HEK293 (cell line): ENCODE measurements around the gene GALNTL6.

Source experiments
- GLI2 ChIP-seq: fragments of 450-650 bp; formaldehyde crosslinking; IDR thresholded peaks from 2 replicates; pipeline ENCODE4; 2017; ENCODE audit warnings: missing biosample characterization, missing genetic modification characterization, low read depth, borderline replicate concordance
- PBX3 ChIP-seq: sonication (generic); formaldehyde crosslinking; IDR thresholded peaks from 2 replicates; pipeline ENCODE4 v1.8.1; 2022; ENCODE audit warnings: mild to moderate bottlenecking, moderate library complexity, missing genetic modification reagents
- PRDM1 ChIP-seq: fragments of 450-650 bp; formaldehyde crosslinking; IDR thresholded peaks from 2 replicates; pipeline ENCODE4; 2016; ENCODE audit warnings: missing biosample characterization, missing genetic modification characterization
- ZBTB17 ChIP-seq: fragments of 450-650 bp; formaldehyde crosslinking; IDR thresholded peaks from 2 replicates; pipeline ENCODE4 v1.5.1; 2016; ENCODE audit warnings: missing biosample characterization, missing genetic modification characterization
- ZNF133 ChIP-seq: fragments of 450-650 bp; formaldehyde crosslinking; IDR thresholded peaks from 2 replicates; pipeline ENCODE4 v1.5.1; 2016; ENCODE audit warnings: missing biosample characterization, missing genetic modification characterization
- ZNF146 ChIP-seq: fragments of 450-650 bp; formaldehyde crosslinking; IDR thresholded peaks from 2 replicates; pipeline ENCODE4 v1.5.1; 2016; ENCODE audit warnings: missing biosample characterization, missing genetic modification characterization
- ZNF596 ChIP-seq: fragments of 450-650 bp; IDR thresholded peaks from 2 replicates; pipeline ENCODE4 v1.5.0; 2018; ENCODE audit warnings: missing biosample characterization, mild to moderate bottlenecking, missing genetic modification characterization, moderate library complexity
- ZNF610 ChIP-seq: fragments of 450-650 bp; formaldehyde crosslinking; IDR thresholded peaks from 2 replicates; pipeline ENCODE4 v1.5.1; 2016; ENCODE audit warnings: missing biosample characterization, missing genetic modification characterization, borderline replicate concordance
- ZNF677 ChIP-seq: fragments of 450-650 bp; IDR thresholded peaks from 2 replicates; pipeline ENCODE4 v1.5.0; 2018; ENCODE audit warnings: missing biosample characterization, mild to moderate bottlenecking, missing genetic modification characterization, moderate library complexity
- ZNF777 ChIP-seq: fragments of 450-650 bp; formaldehyde crosslinking; IDR thresholded peaks from 2 replicates; pipeline ENCODE4 v1.5.1; 2017; ENCODE audit warnings: missing biosample characterization, missing genetic modification characterization, borderline replicate concordance
- ZSCAN16 ChIP-seq: fragments of 450-650 bp; formaldehyde crosslinking; IDR thresholded peaks from 2 replicates; pipeline ENCODE4 v1.5.1; 2016; ENCODE audit warnings: missing biosample characterization, missing genetic modification characterization
- TF ChIP-seq, protein P1 (sequence below): fragments of 450-650 bp; formaldehyde crosslinking; IDR thresholded peaks from 2 replicates; pipeline ENCODE4 v1.5.1; 2016; ENCODE audit warnings: missing biosample characterization, missing genetic modification characterization
- TF ChIP-seq, protein P2 (sequence below): fragments of 450-650 bp; IDR thresholded peaks from 2 replicates; pipeline ENCODE4 v1.5.1; 2018; ENCODE audit warnings: missing biosample characterization, missing genetic modification characterization

DNA sequence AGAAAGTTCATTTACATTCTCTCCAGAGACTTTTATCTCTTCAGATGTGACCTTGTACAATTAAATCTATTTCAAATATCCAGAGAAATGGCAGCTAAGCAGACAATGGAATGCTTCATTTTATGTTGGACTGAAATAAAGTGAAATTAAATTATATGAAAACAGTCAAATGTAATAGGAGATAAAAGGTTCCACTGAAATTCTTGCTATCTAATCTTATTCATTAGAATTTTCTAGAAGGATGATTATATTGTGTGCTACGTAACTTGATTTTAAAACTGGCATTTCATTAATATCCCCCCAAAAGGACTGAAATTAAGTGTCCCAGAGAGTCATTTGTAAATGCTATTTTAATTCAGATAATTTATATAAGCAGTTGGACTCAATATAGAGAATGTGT, 708.5 kb downstream of the GALNTL6 start:
- TF ChIP-seq ZNF146 (tag by site-specific recombination) (no peak), PRDM1 (tag by site-specific recombination) (no peak), GLI2 (tag by site-specific recombination) (no peak), ZNF677 (tag by site-specific recombination) (no peak), ZNF610 (tag by site-specific recombination) (no peak), ZBTB17 (tag by site-specific recombination) (no peak), ZNF777 (tag by site-specific recombination) (no peak), ZSCAN16 (tag by site-specific recombination) (no peak), ZNF133 (tag by site-specific recombination) (no peak), PBX3 (no peak), ZNF596 (tag by site-specific recombination) (no peak)
- TF ChIP-seq, protein P1, sequence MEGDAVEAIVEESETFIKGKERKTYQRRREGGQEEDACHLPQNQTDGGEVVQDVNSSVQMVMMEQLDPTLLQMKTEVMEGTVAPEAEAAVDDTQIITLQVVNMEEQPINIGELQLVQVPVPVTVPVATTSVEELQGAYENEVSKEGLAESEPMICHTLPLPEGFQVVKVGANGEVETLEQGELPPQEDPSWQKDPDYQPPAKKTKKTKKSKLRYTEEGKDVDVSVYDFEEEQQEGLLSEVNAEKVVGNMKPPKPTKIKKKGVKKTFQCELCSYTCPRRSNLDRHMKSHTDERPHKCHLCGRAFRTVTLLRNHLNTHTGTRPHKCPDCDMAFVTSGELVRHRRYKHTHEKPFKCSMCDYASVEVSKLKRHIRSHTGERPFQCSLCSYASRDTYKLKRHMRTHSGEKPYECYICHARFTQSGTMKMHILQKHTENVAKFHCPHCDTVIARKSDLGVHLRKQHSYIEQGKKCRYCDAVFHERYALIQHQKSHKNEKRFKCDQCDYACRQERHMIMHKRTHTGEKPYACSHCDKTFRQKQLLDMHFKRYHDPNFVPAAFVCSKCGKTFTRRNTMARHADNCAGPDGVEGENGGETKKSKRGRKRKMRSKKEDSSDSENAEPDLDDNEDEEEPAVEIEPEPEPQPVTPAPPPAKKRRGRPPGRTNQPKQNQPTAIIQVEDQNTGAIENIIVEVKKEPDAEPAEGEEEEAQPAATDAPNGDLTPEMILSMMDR (tag by site-specific recombination) = no peak
- TF ChIP-seq, protein P2, sequence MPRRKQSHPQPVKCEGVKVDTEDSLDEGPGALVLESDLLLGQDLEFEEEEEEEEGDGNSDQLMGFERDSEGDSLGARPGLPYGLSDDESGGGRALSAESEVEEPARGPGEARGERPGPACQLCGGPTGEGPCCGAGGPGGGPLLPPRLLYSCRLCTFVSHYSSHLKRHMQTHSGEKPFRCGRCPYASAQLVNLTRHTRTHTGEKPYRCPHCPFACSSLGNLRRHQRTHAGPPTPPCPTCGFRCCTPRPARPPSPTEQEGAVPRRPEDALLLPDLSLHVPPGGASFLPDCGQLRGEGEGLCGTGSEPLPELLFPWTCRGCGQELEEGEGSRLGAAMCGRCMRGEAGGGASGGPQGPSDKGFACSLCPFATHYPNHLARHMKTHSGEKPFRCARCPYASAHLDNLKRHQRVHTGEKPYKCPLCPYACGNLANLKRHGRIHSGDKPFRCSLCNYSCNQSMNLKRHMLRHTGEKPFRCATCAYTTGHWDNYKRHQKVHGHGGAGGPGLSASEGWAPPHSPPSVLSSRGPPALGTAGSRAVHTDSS (tag by site-specific recombination) = no peak
